ENCODE results near the gene AUP1. TPM values are rescaled to one million over a fixed set of nuclear protein-coding genes. Genes with fewer than 3 reads are reported as not detected.

Gene AUP1
- total and polyA plus RNA-seq, 2 of the 4 experiments (the other 2 are of a cell fraction), result 47.5 to 100.0 TPM

DNA sequence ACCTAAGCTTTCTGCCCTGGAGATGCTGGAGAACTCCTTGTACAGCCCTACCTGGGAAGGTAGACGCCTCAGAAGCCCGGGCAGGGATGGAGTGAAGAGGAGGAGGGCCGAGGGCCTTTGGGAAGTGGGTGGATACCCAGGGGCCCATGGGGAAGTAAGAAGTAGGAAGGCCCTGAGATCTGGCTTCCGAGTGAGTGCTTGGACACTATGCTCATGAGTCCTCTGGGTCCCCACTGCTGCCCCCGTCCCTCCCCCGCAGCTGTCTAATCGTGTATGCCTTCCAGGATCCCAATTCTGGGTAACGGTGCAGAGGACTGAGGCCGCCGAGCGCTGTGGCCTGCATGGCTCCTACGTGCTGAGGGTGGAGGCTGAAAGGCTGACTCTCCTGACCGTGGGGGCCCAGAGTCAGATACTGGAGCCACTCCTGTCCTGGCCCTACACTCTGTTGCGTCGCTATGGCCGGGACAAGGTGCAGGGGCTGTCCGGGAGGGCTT lies 26.2 kb upstream of the AUP1 start:
- DNase-seq, result no peak
- ChIA-PET POLR2A (ENCODE audit: unreplicated experiment) (no interaction called here), CTCF (no interaction called here)
- intact Hi-C loops (cut with micrococcal nuclease), result loop anchor here (2.0 kb wide), 1 partner anchor 49 kb away; the partner anchor contains the start of gene PCGF1
- H3K4me3 ChIP-seq (ENCODE audit: insufficient read depth, low read depth, low read length), result peak overlapping the region; percentile 78
- H3K9me3 ChIP-seq (ENCODE audit: control insufficient read depth, insufficient read depth, low read length), result no peaks in the 10 kb centered on the region
- H3K4ac ChIP-seq (ENCODE audit: low read depth, low read length), result no peak overlapping the region
- H3K23ac ChIP-seq (ENCODE audit: low read depth, low read length), result peak overlapping the region; percentile 7; the same call in 1 of the 2 replicates
- in situ Hi-C loops (cut with MboI; ENCODE audit: low sequenced_read_pairs), result no loop called here
- no peak overlapping the region for H3K56ac ChIP-seq (ENCODE audit: extremely low read depth, insufficient read depth, low read length)
- H3K14ac ChIP-seq (replicated peaks; ENCODE audit: low read depth, low read length), result peak overlapping the region; percentile 93
- peak overlapping the region; percentile 88 for H3K4me2 ChIP-seq (ENCODE audit: low read depth, low read length)
- no peak overlapping the region for H2BK15ac ChIP-seq (ENCODE audit: low read depth, low read length)
- WGBS, 2 experiments (ENCODE audit: extremely low coverage in 2 of 2, insufficient read length in 1 of 2), result 63% methylated on average over 8 of the region's 17 CpGs; no CpG with 5 or more reads in 1 of the 2 experiments
- peak overlapping the region; percentile 37 for H2AK5ac ChIP-seq (ENCODE audit: low read depth, low read length)
- no peak for ATAC-seq (ENCODE audit: low read depth)
- H2BK5ac ChIP-seq (ENCODE audit: low read depth, low read length, poor library complexity, severe bottlenecking), result no peak overlapping the region
- no peak overlapping the region for H4K91ac ChIP-seq (ENCODE audit: insufficient read depth, low read depth, low read length)
- H3K79me1 ChIP-seq (ENCODE audit: low read depth in 1 of 2, low read length in 2 of 2), result peaks cover 8 to 55% of the 10 kb centered on the region in 2 experiments
- peak overlapping the region in 1 of 2 experiments; percentile 50; a peak in 2 of 4 replicates for H4K8ac ChIP-seq (ENCODE audit: low read depth in 2 of 2, low read length in 2 of 2)
- peak overlapping the region; percentile 92 for H2AK9ac ChIP-seq (replicated peaks; ENCODE audit: low read depth, low read length, poor library complexity)
- no peak overlapping the region for H2BK120ac ChIP-seq (ENCODE audit: low read depth, low read length)
- H3K27ac ChIP-seq (ENCODE audit: insufficient read depth, low read length), result peak overlapping the region; percentile 78; the same call in 1 of the 2 replicates
- peak overlapping the region; percentile 90 for H3K9ac ChIP-seq (ENCODE audit: low read depth, low read length)
- no peak overlapping the region for H2BK20ac ChIP-seq (ENCODE audit: low read depth, low read length)
- peaks cover 19% of the 10 kb centered on the region for H3K36me3 ChIP-seq (ENCODE audit: control insufficient read depth, insufficient read depth, low read length)
- dilution Hi-C loops (cut with HindIII; ENCODE audit: low sequenced_read_pairs, unreplicated experiment), result no loop called here
- no peaks in the 10 kb centered on the region for H3K27me3 ChIP-seq (ENCODE audit: control insufficient read depth, insufficient read depth, low read length)
- 0 out of 2 replicates have a peak, but pooled peaks cover 17% of the 10 kb centered on the region for H3K9me1 ChIP-seq (ENCODE audit: insufficient read depth, low read length)
- peak overlapping the region; percentile 95 for H2AFZ ChIP-seq (replicated peaks; ENCODE audit: low read length, poor library complexity)
- no peak overlapping the region for H4K5ac ChIP-seq (ENCODE audit: low read depth, low read length)
- no peak overlapping the region for H3K18ac ChIP-seq (ENCODE audit: low read depth, low read length)
- H3K4me1 ChIP-seq (ENCODE audit: control insufficient read depth, insufficient read depth, low read length), result peaks cover 15% of the 10 kb centered on the region
- no TSS peak for BruUV-seq (replicated peaks)
- H4K20me1 ChIP-seq (ENCODE audit: insufficient read depth, low read length), result no peaks in the 10 kb centered on the region; the same call in 1 of the 2 replicates
- TF ChIP-seq SMC3 (IDR thresholded peaks at IDR 0.05; ENCODE audit: low read depth, low read length), result no peak
- TF ChIP-seq, protein P1, sequence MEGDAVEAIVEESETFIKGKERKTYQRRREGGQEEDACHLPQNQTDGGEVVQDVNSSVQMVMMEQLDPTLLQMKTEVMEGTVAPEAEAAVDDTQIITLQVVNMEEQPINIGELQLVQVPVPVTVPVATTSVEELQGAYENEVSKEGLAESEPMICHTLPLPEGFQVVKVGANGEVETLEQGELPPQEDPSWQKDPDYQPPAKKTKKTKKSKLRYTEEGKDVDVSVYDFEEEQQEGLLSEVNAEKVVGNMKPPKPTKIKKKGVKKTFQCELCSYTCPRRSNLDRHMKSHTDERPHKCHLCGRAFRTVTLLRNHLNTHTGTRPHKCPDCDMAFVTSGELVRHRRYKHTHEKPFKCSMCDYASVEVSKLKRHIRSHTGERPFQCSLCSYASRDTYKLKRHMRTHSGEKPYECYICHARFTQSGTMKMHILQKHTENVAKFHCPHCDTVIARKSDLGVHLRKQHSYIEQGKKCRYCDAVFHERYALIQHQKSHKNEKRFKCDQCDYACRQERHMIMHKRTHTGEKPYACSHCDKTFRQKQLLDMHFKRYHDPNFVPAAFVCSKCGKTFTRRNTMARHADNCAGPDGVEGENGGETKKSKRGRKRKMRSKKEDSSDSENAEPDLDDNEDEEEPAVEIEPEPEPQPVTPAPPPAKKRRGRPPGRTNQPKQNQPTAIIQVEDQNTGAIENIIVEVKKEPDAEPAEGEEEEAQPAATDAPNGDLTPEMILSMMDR (conservative IDR thresholded peaks at IDR 0.05; ENCODE audit: low read depth, low read length), result no peak
- no peak for TF ChIP-seq MAFK (IDR thresholded peaks at IDR 0.05; ENCODE audit: low read depth, low read length)

All from IMR-90 (cell line).